Transverse colon (tissue), 4 donors: Measurements from ENCODE around the gene LYPD3.

Experiments used
- POLR2A ChIP-seq: fragments of 450-650 bp; IDR thresholded peaks from one replicate; pipeline ENCODE4 v1.6.1; 2016; ENCODE audit warnings: antibody characterized with exemption, mild to moderate bottlenecking, moderate library complexity
- POLR2AphosphoS5 ChIP-seq, 3 donors: sonication (generic); formaldehyde crosslinking; IDR thresholded peaks; one replicate each; pipeline ENCODE4 v1.6.1; 2016; ENCODE audit warnings: antibody characterized with exemption in 3 of 3
- TF ChIP-seq, protein P1 (sequence below), 5 experiments: fragments of 200-600 bp in 3 of 5; fragments of 450-650 bp in 2 of 5; sonication (generic) in 3 of 5; IDR thresholded peaks; 1 replicate in 2 of 5; 2 replicates in 3 of 5; pipeline ENCODE4 v1.5.1; 2016 to 2017; ENCODE audit warnings: antibody characterized with exemption in 5 of 5, inconsistent platforms in 3 of 5, mild to moderate bottlenecking in 2 of 5, moderate library complexity in 1 of 5

DNA sequence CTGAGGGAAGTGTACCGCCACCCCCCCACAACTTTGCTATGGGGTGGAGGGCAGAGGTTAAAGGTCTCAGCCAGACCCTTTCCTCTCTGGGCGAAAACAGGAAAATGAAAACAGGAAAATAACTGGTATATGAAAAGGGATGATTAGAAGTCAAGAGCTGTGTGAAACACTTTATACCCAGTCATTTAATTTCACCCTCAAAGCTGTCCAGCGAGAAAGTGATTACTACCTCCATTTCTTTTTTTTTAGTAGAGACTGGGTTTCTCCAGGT is 39.7 kb upstream of the LYPD3 start:
- TF ChIP-seq, protein P1, sequence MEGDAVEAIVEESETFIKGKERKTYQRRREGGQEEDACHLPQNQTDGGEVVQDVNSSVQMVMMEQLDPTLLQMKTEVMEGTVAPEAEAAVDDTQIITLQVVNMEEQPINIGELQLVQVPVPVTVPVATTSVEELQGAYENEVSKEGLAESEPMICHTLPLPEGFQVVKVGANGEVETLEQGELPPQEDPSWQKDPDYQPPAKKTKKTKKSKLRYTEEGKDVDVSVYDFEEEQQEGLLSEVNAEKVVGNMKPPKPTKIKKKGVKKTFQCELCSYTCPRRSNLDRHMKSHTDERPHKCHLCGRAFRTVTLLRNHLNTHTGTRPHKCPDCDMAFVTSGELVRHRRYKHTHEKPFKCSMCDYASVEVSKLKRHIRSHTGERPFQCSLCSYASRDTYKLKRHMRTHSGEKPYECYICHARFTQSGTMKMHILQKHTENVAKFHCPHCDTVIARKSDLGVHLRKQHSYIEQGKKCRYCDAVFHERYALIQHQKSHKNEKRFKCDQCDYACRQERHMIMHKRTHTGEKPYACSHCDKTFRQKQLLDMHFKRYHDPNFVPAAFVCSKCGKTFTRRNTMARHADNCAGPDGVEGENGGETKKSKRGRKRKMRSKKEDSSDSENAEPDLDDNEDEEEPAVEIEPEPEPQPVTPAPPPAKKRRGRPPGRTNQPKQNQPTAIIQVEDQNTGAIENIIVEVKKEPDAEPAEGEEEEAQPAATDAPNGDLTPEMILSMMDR (IDR thresholded peaks at IDR 0.05), result no peak
- no peak for TF ChIP-seq POLR2A
- no peak for TF ChIP-seq POLR2AphosphoS5 (IDR thresholded peaks at IDR 0.05)
